ENCODE measurements around the gene TAS2R30.

TAS2R30 gene

GRCh38 chr12:11164384-11164783 is 29.9 kb upstream of the TAS2R30 start:
- peaks cover 5 to 43% of the 10 kb centered on the region in 2 experiments; a peak in 2 of 3 replicates for H3K36me3 ChIP-seq (ENCODE audit: control insufficient read depth in 2 of 2, insufficient read depth in 1 of 2, low read length in 2 of 2)
- POLR2A ChIA-PET = interaction anchor here (2.5 kb wide), 1 partner anchor 7 kb away, joined by 13 read pairs; the partner anchor contains the start of gene SMIM10L1

GRCh38 chr12:11162502-11162901 is 28.1 kb upstream of the TAS2R30 start:
- Histone ChIP-seq H3K4me3 (ENCODE audit: low read depth, low read length) (no peak overlapping the region), H3K36me3 (ENCODE audit: control insufficient read depth in 2 of 2, insufficient read depth in 1 of 2, low read length in 2 of 2) (peaks cover 5 to 36% of the 10 kb centered on the region in 2 experiments; a peak in 2 of 3 replicates), H3K9me3 (ENCODE audit: control insufficient read depth, insufficient read depth, low read depth, low read length) (no peaks in the 10 kb centered on the region), H3K27ac (ENCODE audit: extremely low read depth, low read depth, low read length) (no peak overlapping the region), H3K4me1 (ENCODE audit: control insufficient read depth, insufficient read depth, low read length) (no peaks in the 10 kb centered on the region)
- ChIA-PET POLR2A (interaction anchor here (2.5 kb wide), 1 partner anchor 9 kb away, joined by 13 read pairs; the partner anchor contains the start of gene SMIM10L1), CTCF (no interaction called here)
- TF ChIP-seq ZBTB7A (tag by site-specific recombination; IDR thresholded peaks at IDR 0.05; ENCODE audit: low read depth) (no peak), ZNF654 (tag by site-specific recombination; IDR thresholded peaks at IDR 0.05; ENCODE audit: low read depth) (no peak), ZXDB (tag by site-specific recombination; IDR thresholded peaks at IDR 0.05) (no peak), ZNF530 (tag by site-specific recombination; IDR thresholded peaks at IDR 0.05; ENCODE audit: low read depth) (no peak), ZNF701 (tag by site-specific recombination; IDR thresholded peaks at IDR 0.05) (no peak), KLF7 (tag by site-specific recombination; IDR thresholded peaks at IDR 0.05; ENCODE audit: borderline replicate concordance) (no peak), ZNF184 (tag by site-specific recombination; IDR thresholded peaks at IDR 0.05) (no peak), ZNF112 (tag by site-specific recombination; IDR thresholded peaks at IDR 0.05) (no peak), ZBTB48 (tag by site-specific recombination; IDR thresholded peaks at IDR 0.05) (no peak), ZNF558 (tag by site-specific recombination; IDR thresholded peaks at IDR 0.05) (no peak), ZNF335 (tag by site-specific recombination; conservative IDR thresholded peaks at IDR 0.05) (no peak), ZNF133 (tag by site-specific recombination; IDR thresholded peaks at IDR 0.05) (no peak)
- TF ChIP-seq, protein P1, sequence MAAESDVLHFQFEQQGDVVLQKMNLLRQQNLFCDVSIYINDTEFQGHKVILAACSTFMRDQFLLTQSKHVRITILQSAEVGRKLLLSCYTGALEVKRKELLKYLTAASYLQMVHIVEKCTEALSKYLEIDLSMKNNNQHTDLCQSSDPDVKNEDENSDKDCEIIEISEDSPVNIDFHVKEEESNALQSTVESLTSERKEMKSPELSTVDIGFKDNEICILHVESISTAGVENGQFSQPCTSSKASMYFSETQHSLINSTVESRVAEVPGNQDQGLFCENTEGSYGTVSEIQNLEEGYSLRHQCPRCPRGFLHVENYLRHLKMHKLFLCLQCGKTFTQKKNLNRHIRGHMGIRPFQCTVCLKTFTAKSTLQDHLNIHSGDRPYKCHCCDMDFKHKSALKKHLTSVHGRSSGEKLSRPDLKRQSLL (tag by site-specific recombination; IDR thresholded peaks at IDR 0.05) = no peak

More at GRCh38 chr12:11164384-11164783, 29.9 kb upstream of the TAS2R30 start:
- TF ChIP-seq TSHZ1 (tag by site-specific recombination; IDR thresholded peaks at IDR 0.05; ENCODE audit: borderline replicate concordance) (no peak), GLIS2 (tag by site-specific recombination; IDR thresholded peaks at IDR 0.05) (no peak), ZNF473 (tag by site-specific recombination; IDR thresholded peaks at IDR 0.05) (no peak)
- H3K27ac ChIP-seq (ENCODE audit: extremely low read depth, low read depth, low read length) = no peak overlapping the region
- H3K4me3 ChIP-seq (ENCODE audit: low read depth, low read length) = no peak overlapping the region
- CTCF ChIA-PET = interaction anchor here (0.5 kb wide), 1 partner anchor 21 kb away, joined by 3 read pairs; no protein-coding TSS in a partner anchor
- no peaks in the 10 kb centered on the region for H3K4me1 ChIP-seq (ENCODE audit: control insufficient read depth, insufficient read depth, low read length)
- H3K9me3 ChIP-seq (ENCODE audit: control insufficient read depth, insufficient read depth, low read depth, low read length) = no peaks in the 10 kb centered on the region

- H3K4me3 ChIP-seq (ENCODE audit: low read depth, low read length) = no peak overlapping the region
- H3K4me1 ChIP-seq (ENCODE audit: control insufficient read depth, insufficient read depth, low read length) = no peaks in the 10 kb centered on the region
- no peaks in the 10 kb centered on the region; the same call in none of the 2 replicates for H3K9me3 ChIP-seq (ENCODE audit: control insufficient read depth, insufficient read depth, low read depth, low read length)
- POLR2A ChIA-PET = interaction anchor here (1.6 kb wide), 1 partner anchor 12 kb away, joined by 5 read pairs; the partner anchor contains the start of gene SMIM10L1
- CTCF ChIA-PET = interaction anchor here (0.7 kb wide), 1 partner anchor 150 kb away, joined by 3 read pairs; no protein-coding TSS in a partner anchor
- H3K27ac ChIP-seq (ENCODE audit: extremely low read depth, low read depth, low read length) = no peak overlapping the region
- peaks cover 5 to 22% of the 10 kb centered on the region in 2 experiments; a peak in 2 of 3 replicates for H3K36me3 ChIP-seq (ENCODE audit: control insufficient read depth in 2 of 2, insufficient read depth in 1 of 2, low read length in 2 of 2)
- TF ChIP-seq ZNF155 (tag by site-specific recombination; IDR thresholded peaks at IDR 0.05) (no peak), ZNF2 (tag by site-specific recombination; IDR thresholded peaks at IDR 0.05) (no peak), ZNF792 (tag by site-specific recombination; IDR thresholded peaks at IDR 0.05) (no peak), ZNF354C (tag by site-specific recombination; IDR thresholded peaks at IDR 0.05; ENCODE audit: borderline replicate concordance, low read depth) (no peak), ZNF433 (tag by site-specific recombination; IDR thresholded peaks at IDR 0.05; ENCODE audit: low read depth) (no peak), ZNF596 (tag by site-specific recombination; IDR thresholded peaks at IDR 0.05) (no peak), KLF16 (tag by site-specific recombination; IDR thresholded peaks at IDR 0.05) (no peak), ZNF777 (tag by site-specific recombination; IDR thresholded peaks at IDR 0.05; ENCODE audit: borderline replicate concordance) (no peak), ZNF623 (tag by site-specific recombination; IDR thresholded peaks at IDR 0.05) (no peak)
Observed at GRCh38 chr12:11158885-11159444, 24.5 kb upstream of the TAS2R30 start.

Data from HEK293 (cell line).